IPS-18c (cell line): ENCODE data around the gene ALDH1L1.

Experiments
- H3K4me3 ChIP-seq: 2 replicates; pipeline ENCODE4 v1.7.0; 2013; ENCODE audit warnings: low read depth, mild to moderate bottlenecking, low read length, moderate library complexity; ENCODE audit not compliant: insufficient read depth
- H3K9me3 ChIP-seq: one replicate; pipeline ENCODE4 v1.6.1; 2013; ENCODE audit warnings: mild to moderate bottlenecking, low read length, moderate library complexity; ENCODE audit not compliant: control insufficient read depth, insufficient read depth

ALDH1L1 gene

DNA sequence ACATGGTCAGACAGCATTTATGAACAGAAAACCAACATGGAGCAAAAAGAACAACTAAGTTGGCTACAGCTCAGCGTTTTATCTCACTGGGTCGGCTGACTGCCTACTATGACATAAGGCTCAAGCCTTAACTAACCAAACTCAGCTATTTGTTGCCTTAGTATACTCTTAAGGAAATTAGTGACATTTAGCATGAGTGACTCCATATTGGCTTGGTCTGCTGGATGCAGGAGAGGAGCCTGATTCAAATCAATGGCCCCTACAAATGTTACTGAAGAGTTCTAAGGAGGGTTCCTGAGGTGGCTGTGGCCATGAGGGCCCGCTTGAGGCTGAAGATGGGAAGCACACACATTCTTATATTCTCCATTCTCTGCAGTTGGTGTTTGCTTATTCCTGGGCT is 20.1 kb upstream of the ALDH1L1 start:
- Histone ChIP-seq H3K9me3 (peaks cover 3% of the 10 kb centered on the region), H3K4me3 (no peak overlapping the region)

GRCh38 chr3:126199256-126199655 is 18.9 kb upstream of the ALDH1L1 start:
- Histone ChIP-seq H3K4me3 (no peak overlapping the region), H3K9me3 (peaks cover 3% of the 10 kb centered on the region)

- peaks cover 3% of the 10 kb centered on the region for H3K9me3 ChIP-seq
- no peak overlapping the region for H3K4me3 ChIP-seq
Observed at GRCh38 chr3:126197854-126198584, 17.6 kb upstream of the ALDH1L1 start.

DNA sequence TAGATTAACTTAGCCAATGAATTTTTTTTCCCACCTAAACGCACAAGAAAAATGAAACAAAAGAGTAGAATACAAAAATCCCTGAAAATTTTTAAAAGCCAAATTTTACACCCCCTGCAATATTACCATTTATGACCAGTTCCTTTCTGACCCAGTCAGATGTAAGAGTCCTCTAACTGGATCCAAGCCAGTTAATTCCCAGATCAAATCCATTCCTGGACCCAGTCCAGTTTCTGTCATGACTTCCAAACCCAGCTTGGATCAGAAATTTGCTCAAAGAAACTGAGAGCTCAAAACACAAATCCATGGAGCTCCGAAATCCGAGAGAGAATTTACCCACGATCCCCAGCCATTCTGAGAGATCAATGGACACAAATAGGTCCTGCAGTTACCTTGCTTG is 17.0 kb upstream of the ALDH1L1 start:
- Histone ChIP-seq H3K4me3 (no peak overlapping the region), H3K9me3 (peaks cover 3% of the 10 kb centered on the region)

- no peaks in the 10 kb centered on the region for H3K9me3 ChIP-seq
- H3K4me3 ChIP-seq = no peak overlapping the region
Observed at GRCh38 chr3:126194713-126195305, 14.4 kb upstream of the ALDH1L1 start.

DNA sequence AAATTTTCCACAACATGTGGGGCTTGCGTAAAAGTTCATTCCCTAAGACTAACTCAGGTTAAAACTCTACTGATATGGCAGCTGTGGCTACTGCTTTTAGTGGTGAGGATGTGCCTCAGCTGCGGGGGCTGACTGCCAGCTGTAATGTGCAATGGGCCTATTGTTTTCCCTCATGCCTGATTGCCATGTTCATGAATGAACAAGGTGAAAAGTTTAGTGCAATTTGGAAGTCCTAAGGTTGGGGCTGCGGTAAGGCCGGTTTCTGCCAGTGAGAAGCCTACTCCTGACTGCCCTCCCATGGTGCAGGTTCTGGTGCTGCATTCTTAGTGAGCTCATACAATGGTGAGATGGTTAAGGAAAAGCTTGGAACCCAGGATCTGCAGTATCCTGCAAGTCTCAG is 10.9 kb upstream of the ALDH1L1 start:
- Histone ChIP-seq H3K9me3 (peaks cover 2% of the 10 kb centered on the region), H3K4me3 (no peak overlapping the region)

DNA sequence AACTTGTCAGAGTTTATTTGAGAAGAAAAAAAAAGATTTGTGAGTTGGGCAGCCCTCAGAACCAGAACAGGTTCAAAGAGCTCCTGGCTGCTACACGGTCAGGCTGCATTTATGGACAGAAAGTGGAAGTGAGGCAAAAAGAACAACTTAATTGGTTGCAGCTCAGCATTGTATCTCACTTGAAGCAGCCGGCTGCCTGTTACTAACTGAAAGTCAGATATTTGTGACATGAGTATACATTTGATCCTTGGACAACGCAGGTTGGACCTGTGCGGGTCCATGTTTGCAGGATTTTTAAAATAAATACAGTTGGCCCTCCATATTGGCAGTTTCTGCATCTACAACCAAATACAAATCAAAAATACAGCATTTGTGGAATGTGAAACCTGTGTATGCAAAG is 7.5 kb upstream of the ALDH1L1 start:
- Histone ChIP-seq H3K9me3 (peaks cover 4% of the 10 kb centered on the region), H3K4me3 (no peak overlapping the region)

GRCh38 chr3:126186749-126187148 is 6.4 kb upstream of the ALDH1L1 start:
- Histone ChIP-seq H3K4me3 (no peak overlapping the region), H3K9me3 (peaks cover 4% of the 10 kb centered on the region)

- Histone ChIP-seq H3K9me3 (peaks cover 4% of the 10 kb centered on the region), H3K4me3 (no peak overlapping the region)
Observed at GRCh38 chr3:126186271-126186670, 5.9 kb upstream of the ALDH1L1 start.

DNA sequence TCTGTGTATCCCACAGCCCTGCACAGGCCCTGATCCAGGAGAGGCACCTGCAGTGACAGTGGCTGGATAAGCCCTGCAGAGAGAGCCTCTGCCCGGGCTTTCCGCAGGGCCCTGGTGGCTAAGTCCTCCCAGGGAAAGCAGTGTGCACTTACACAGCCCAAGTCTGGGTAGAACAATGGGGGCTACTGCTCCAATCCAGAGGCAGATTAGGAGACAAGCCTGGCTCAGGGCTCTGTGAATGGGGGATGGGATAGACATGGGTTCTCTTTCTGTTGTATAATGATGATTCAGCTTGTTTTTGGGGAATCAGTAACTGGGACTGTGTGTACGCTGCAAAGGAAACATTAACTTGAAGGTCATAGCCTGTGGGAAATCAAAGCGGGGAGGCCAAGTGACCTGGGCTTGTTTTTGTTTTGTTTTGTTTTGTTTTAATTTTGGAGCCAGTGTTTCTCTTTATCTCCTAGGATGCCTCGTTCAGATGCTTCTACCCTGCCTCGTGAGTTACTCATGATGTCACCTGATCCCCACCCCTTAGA is 4.1 kb upstream of the ALDH1L1 start:
- no peak overlapping the region for H3K4me3 ChIP-seq

DNA sequence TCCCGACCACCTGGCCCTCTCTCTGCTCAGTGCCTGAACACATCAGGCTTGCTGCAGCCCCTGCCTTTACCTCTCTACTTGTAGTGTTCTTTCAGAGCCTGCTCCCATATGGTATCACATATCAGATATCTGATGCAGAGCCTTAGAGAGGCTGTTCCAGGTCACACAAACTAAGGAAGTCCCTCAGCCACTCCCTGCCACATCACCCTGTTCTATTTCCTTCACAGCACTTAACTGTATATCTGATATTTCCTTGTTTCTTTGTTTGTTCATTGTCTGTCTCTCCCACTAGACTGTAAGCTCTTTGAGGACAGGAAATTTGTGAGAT is 976 bp upstream of the ALDH1L1 start:
- Histone ChIP-seq H3K4me3 (no peak overlapping the region), H3K9me3 (peaks cover 2% of the 10 kb centered on the region)

More for the DNA sequence above, 4.1 kb upstream of the ALDH1L1 start:
- H3K9me3 ChIP-seq = peaks cover 4% of the 10 kb centered on the region

GRCh38 chr3:126179825-126180476 is 435 bp downstream of the ALDH1L1 start:
- Histone ChIP-seq H3K9me3 (no peaks in the 10 kb centered on the region), H3K4me3 (peak overlapping the region; percentile 72)

DNA sequence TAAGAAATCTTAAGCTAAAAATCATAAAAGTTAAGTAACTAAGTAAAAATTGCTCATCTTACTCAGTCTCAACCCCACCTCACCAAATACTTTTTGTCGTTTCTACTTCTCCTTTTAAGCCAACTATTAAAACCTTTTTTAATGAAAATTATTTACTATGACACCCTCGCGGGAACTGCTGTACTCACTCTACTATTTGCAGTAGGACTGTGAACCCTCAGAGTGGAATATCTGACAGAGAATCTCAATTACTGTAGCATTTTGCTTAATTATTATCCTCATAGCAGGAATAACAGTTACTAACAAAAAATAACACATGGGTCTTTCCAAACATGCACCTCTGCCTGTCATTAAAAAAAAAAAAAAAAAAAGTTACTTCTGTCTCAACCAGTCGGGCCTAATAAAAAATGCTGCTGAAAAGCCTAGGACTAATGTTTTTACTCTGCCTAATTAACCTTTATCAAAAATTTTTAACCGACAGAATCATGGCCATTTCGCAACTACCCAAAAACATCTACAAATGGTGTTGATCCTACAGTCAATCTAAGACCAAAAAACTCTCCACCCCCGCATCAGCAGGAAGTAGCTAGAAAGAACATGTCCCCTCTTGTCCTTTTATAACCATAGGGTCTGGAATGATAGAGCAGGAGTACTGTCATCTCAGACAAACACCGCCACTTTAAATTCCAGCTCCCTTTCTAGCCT is 10.2 kb downstream of the ALDH1L1 start:
- no peaks in the 10 kb centered on the region for H3K9me3 ChIP-seq
- no peak overlapping the region for H3K4me3 ChIP-seq

- no peak overlapping the region for H3K4me3 ChIP-seq
- H3K9me3 ChIP-seq = no peaks in the 10 kb centered on the region
Observed at GRCh38 chr3:126167566-126167965, 12.8 kb downstream of the ALDH1L1 start.

GRCh38 chr3:126166009-126166408 is 14.4 kb downstream of the ALDH1L1 start:
- no peaks in the 10 kb centered on the region for H3K9me3 ChIP-seq
- H3K4me3 ChIP-seq = no peak overlapping the region

DNA sequence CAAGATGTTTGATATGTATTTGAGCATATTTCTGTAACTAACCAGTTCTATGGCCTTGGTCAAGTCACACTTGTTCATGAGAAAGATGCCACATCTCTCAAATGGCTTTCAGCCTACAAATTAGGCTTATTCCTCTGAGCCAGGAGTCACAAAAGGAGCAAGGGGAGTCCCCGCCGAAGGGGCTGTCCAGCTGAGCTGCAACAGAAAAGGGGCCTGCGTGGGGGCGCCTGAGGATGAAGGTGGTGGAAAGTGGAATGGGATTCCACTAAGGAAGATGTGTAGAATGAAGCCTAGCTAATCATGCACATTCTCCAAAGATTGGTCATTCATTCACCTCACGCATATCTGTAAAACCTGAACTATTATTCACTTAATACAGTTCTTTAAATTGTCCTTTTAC is 19.1 kb downstream of the ALDH1L1 start:
- Histone ChIP-seq H3K9me3 (no peaks in the 10 kb centered on the region), H3K4me3 (no peak overlapping the region)

DNA sequence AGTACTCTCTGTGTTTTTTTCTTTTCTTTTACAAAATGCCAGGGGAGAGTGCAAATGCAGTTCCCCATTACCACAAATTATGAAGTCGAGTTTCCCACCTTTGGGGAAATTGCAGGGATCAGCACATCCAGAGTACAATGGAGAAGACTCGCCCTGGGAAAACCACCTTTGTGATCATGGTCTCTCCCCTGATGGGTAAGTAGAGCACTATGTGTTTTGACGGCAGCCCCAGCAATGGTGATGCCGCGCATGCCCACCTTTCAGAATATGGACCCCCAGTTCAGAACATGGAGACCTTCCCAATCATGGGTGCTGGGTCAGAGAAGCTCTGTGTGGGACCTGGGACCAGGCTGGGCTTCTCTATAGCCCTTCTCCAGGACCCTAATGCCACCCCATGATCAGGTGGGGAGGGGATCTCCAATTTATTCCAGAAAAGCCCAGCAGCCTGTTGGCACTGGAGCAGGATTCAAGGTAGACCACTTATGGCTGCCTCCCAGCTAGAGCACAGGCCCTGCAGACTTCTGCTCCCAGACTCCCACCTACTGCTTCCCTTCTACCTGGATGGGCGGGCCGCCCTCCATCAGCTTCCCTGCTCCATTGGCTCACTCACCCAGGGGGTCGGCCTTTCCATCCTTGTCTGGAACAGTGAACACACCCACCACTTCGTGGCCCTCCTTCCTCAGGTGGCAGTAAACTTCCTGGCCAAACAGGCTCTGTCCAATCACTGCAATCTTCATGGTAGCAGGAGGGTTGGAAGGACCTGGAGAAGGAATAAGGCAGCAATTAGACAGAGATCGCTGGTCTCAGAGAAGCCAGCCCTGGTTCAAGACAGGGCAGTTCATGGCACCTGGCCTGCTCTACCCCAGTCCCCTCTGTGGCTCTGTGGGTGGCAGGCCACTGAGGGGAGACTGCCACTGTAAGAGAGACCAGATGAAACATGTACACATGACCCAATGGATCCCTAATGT is 19.9 kb downstream of the ALDH1L1 start:
- no peak overlapping the region for H3K4me3 ChIP-seq
- H3K9me3 ChIP-seq = no peaks in the 10 kb centered on the region
